ENCODE measurements around the gene TNPO1. TPM values are rescaled to one million over a fixed set of nuclear protein-coding genes. Genes with fewer than 3 reads are reported as not detected.
A peak's percentile ranks its signal among the peaks of the same experiment; 100 is the strongest.
"Not testable (repeated sequence)": the region's sequence is repeated elsewhere in the genome, so short reads cannot be mapped to it uniquely, and the experiment has no call there.

The TNPO1 gene
- total RNA-seq, 1 donor from 2014 or later: 126 TPM

- not testable (repeated sequence) for DNase-seq (ENCODE audit: low spot score)
Measured at GRCh38 chr5:72934953-72935725, 118.7 kb downstream of the TNPO1 start.

- no peak for DNase-seq (ENCODE audit: low spot score)
Measured at GRCh38 chr5:72936893-72937292, 120.4 kb downstream of the TNPO1 start.

DNA sequence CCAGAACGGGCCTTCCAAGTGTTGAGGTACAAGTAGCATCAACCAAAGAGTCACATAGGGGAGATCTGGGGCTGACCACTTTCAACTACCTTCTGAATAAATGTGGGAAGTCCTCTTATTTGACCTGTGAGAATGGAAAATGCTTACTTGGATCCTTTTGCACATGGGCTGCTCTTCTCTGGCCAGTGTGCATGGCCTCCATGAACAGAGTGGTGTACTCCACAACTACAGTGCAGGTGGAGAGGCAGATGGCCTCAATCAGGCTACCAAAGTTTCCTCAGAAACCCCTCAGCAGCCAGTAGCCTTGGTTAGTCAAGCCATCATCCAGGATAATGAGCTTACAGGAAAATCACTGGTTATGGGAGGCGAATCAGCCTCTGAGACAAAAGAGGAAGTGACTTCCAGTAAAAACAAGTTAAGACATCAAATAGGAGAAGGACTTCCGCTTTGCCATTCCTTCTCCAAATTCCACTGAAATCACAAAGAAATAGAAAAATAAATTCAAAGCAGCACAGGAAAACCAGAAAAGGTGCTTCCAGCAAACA is 121.1 kb downstream of the TNPO1 start:
- DNase-seq (ENCODE audit: low spot score): no peak

DNA sequence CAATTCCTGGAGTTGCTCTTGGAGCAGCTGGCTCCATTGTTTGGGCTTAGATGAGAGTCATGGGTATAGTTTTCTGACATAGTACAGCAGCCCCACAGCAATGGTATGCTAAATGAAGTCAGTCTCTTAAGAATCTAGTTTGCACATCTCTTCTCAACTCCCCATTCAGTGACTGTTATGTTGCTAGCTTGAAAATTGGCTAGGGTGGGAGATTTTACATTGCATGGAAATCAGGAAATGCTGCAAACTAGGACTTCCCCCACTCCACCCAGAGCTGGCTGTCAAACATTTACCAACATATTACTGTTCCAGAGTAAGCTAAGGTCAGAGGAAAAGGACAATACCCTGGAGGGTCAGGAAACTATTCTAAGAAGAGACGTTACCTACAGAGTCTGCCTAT is 121.7 kb downstream of the TNPO1 start:
- no peak for DNase-seq (ENCODE audit: low spot score)

- DNase-seq (ENCODE audit: low spot score): no peak
Measured at GRCh38 chr5:72940082-72940481, 123.6 kb downstream of the TNPO1 start.

- DNase-seq (ENCODE audit: low spot score): no peak
Measured at GRCh38 chr5:72943307-72943706, 126.8 kb downstream of the TNPO1 start.

- DNase-seq (ENCODE audit: low spot score): no peak
Measured at GRCh38 chr5:72947498-72947897, 131.0 kb downstream of the TNPO1 start.

GRCh38 chr5:72949481-72949880 is 133.0 kb downstream of the TNPO1 start:
- DNase-seq (ENCODE audit: low spot score): no peak

- DNase-seq (ENCODE audit: low spot score): no peak
Measured at GRCh38 chr5:72951671-72952468, 135.4 kb downstream of the TNPO1 start.

- no peak for DNase-seq (ENCODE audit: low spot score)
Measured at GRCh38 chr5:72954389-72954788, 137.9 kb downstream of the TNPO1 start.

- peak; percentile 77 for DNase-seq (ENCODE audit: low spot score)
Measured at GRCh38 chr5:72955143-72955767, 138.8 kb downstream of the TNPO1 start.

- peak; percentile 99 for DNase-seq (ENCODE audit: low spot score)
Measured at GRCh38 chr5:72955768-72956323, 139.4 kb downstream of the TNPO1 start, which contains the start of gene FCHO2. FCHO2 (plus strand) TSS chr5:72956041; CDS start chr5:72956097, 56 bp downstream.

GRCh38 chr5:72956324-72957140 is 140.1 kb downstream of the TNPO1 start:
- DNase-seq (ENCODE audit: low spot score): peak; percentile 69

DNA sequence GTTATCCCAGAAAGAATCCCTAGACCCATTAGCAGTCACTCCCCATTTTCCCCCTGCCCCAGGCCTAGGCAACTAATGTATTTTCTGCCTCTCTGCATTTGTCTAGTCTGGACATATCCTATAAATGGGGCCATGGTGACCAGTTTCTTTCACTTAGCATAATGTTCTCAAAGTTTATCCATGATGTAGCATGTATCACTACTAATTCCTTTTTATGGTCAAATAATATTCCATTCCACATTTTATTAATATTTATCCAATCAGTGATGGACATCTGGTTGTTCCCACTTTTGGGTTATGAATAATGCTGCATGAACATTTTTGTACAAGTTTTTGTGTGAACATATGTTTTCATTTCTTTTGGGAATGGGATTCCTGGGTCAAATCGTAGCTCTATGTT is 140.9 kb downstream of the TNPO1 start:
- no peak for DNase-seq (ENCODE audit: low spot score)

GRCh38 chr5:72959257-72959656 is 142.8 kb downstream of the TNPO1 start:
- DNase-seq (ENCODE audit: low spot score): no peak

Other genes starting within 250 kb of the TNPO1 start
- gene FCHO2, start 139.4 kb downstream of the TNPO1 start, total RNA-seq: 51.5 TPM